ENCODE data around the gene PSTPIP1.

Gene PSTPIP1

DNA sequence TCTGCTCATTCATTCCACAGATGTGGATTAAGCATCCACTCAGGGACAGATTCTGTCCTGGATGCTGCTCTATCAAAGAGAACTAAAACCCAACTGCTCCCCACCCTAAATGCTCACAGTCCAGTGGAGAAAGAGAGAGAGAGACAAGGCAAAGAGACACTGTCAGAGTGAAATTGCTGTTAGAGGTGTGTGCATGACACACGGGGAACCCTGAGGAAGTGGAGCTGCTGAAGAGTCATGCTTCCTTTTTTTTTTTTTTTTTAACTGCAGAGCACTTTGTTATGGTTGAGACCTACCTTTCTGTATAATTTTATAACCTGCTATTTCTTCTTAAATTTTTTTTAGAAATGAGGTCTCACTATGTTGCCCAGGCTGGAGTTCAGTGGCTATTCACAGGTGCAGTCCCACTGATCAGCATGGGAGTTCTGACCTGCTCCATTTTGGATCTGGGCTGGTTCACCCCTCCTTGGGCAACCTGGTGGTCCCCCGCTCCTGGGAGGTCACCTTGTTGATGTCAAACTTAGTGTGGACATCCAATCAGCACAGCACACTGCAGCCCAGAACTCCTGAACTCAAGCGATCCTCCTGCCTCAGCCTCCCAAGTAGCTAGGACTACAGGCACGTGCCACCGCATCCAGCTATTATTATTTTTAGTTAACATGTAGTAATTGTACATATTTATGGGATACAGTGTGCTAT lies 18.2 kb upstream of the PSTPIP1 start:
- no peak overlapping the region for H3K27ac ChIP-seq
- no peak for DNase-seq (ENCODE audit: low read depth, low spot score)

DNA sequence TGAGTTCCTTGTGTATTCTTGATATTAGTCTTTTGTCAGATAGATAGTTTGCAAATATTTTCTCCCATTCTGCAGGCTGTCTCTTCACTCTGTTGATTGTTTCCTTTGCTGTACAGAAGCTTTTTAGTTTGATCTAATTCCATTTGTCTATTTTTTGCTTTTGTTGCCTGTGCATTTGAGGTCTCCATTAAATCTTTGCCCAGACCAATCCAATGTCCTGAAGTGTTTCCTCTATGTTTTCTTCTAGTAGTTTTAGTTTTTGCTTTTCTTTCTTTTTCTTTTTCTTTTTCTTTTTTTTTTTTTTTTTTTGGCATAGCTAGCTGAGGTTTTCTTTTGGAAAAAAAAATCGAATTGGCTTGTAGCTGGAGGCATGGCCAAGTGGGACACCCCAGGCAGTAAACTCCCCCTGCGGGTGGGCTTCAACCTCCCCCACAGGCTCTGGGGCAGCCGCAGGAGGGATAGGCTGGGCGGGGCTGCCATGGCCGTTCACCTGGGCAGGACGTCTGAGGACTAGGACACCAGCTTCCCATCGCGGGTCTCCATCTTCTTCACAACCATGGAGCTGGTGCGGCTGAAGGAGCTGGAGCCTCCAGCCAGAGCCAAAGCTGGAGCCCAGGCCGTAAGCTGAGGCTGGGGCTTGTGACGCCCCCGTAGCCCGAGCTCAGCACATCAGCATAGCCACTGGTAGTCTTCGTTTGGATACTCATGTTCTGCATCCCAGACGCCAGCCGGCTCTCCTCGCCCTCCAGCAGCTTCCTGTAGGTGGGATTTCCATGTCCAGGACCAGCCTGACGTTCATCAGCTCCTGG lies 16.2 kb upstream of the PSTPIP1 start:
- H3K27ac ChIP-seq: no peak overlapping the region

DNA sequence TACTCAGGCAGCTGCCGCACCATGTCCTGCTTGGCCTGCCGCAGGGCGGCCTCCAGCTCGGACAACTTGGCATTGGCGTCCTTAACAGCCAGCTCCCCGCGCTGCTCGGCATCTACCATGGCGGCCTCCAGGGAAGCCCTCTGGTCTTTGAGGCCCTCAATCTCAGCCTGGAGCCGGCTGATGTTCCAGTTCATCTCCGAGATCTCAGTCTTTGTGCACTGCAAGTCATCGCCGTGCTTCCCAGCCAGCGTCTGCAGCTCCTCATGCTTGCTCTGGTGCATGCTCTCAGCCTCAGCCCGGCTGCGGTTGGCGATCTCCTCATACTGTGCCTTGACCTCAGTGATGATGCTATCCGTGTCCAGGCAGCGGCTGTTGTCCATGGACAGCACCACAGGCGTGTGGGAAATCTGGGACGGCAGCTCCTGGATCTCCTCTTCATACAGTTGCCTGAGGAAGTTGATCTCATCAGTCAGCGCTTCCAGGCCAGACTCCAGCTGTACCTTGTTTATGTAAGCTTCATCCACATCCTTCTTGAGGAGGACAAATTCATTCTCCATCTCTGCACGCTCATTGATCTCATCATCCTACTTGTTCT lies 15.5 kb upstream of the PSTPIP1 start:
- no peak for DNase-seq (ENCODE audit: low read depth, low spot score)
- no peak overlapping the region for H3K27ac ChIP-seq

More for the DNA sequence above, 16.2 kb upstream of the PSTPIP1 start:
- no peak for DNase-seq (ENCODE audit: low read depth, low spot score)

DNA sequence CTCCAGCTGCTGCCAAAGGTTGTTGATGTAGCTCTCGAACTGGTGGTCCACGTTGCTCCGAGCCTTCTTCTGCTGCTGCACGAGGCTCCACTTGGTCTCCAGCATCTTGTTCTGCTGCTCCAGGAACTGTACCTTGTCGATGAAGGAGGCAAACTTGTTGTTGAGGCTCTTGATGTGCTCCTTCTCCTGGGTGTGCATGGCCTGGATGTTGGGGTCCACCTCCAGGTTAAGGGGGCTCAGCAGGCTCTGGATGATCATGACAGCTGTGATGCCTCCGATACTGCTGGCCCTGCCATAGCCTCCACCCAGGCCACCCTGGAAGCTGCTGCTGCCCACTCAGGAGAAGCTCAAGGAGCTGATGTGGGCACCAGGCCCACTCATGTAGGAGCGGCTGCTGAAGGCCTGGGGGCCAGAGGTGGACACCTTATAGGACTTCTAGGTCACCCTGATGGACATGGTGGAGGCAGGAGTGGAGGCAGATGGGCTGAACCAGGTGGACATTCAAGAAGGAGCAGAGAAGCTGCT lies 14.9 kb upstream of the PSTPIP1 start:
- no peak overlapping the region for H3K27ac ChIP-seq

DNA sequence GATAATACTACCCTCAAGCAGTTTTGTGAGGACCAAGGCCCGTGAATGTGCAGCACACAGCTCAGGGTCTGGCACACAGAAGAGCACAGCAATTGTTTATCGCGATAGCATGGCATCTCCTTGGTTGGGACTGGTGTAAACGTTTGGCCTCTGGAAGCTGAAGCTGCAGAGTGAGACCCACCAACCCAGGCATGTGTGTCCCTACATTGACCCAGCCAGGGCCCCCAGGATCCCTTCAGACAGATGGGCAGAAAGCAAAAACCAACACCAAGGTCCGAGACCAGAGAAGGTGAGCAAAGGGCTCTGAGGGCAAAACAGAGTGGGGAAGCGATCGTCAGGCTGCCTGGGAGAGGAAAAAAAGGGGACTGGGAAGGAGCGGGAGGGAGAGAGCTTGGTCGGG lies 12.6 kb upstream of the PSTPIP1 start:
- H3K27ac ChIP-seq: no peak overlapping the region

More for the DNA sequence above, 14.9 kb upstream of the PSTPIP1 start:
- DNase-seq (ENCODE audit: low read depth, low spot score): no peak

DNA sequence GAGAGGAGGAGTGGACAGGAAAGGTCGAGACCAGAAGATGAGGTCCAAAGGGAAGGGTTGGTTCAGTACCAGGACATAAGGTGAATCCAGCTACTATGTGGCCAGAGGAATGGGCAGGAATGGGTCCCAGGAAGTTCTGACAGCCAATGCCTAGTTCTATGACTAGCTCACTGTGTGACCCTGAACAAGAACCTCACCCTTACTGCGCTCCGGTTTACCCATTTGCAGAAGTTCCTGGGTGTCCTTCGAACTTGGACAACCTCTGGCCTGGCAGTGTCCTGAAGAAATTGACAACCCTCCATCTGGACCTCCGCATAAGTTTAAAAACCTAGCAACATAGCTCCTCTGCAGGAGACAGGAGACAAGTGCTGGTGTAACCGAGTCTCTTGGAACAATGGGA lies 12.2 kb upstream of the PSTPIP1 start:
- DNase-seq (ENCODE audit: low read depth, low spot score): no peak
- H3K27ac ChIP-seq: no peak overlapping the region

More for the DNA sequence above, 12.6 kb upstream of the PSTPIP1 start:
- DNase-seq (ENCODE audit: low read depth, low spot score): no peak

DNA sequence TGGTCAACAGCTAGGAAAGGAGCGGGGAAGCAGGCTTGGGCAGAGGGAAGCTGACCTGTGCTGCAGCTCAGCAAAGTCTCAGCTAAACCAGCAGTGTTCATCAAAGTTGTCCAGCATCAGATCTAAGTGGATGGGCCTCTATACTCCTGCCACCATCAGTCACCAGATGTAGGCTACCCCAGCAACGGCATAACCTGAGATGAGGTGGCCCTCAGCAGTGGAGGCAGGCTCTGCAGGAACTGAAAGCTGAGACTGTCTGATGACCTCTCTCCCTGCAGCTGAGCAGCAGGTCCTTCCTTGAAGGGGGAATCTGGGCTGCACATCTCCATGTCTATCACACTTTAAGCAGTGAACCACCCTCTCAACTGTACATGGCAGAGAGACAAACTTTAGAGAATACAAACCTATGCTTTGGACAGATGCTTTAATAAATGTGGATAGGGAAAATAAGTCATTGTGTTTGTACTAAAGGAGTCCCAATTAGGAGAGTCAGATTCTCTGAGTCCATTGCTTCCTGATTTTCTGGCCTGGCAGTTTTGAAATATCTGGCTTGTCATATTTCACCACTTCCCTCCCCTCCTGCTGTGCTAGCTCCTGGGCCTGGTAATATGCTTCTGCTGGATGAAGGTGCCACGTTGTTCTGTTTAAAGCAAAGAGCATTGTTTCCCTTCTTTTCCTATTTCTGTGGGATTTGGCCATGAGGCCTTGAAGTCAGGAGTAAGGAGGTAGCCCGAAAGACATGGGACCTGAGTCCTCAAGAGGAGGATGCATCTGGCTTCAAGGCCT lies 11.1 kb upstream of the PSTPIP1 start:
- H3K27ac ChIP-seq: no peak overlapping the region
- no peak for DNase-seq (ENCODE audit: low read depth, low spot score)

DNA sequence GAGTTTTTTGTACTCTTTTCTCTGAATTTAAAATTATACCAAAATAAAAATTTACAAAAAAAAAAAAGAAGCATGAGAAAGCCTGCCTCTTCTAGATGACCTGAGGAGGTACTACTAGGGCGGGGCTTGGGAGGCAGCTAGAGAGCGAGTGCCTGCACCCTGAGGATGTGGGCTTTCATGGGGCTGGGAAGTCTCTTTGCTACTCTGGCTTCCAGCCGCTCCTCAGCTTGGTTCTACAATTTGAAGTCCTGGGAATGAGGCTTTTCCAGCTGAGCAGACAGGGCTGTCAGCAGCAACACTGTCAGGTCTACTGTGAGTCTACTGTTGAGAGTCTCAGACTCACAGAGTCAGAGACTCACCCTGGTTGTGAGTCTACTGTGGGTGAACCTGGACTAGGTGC lies 8.2 kb upstream of the PSTPIP1 start:
- no peak for DNase-seq (ENCODE audit: low read depth, low spot score)
- H3K27ac ChIP-seq: no peak overlapping the region

DNA sequence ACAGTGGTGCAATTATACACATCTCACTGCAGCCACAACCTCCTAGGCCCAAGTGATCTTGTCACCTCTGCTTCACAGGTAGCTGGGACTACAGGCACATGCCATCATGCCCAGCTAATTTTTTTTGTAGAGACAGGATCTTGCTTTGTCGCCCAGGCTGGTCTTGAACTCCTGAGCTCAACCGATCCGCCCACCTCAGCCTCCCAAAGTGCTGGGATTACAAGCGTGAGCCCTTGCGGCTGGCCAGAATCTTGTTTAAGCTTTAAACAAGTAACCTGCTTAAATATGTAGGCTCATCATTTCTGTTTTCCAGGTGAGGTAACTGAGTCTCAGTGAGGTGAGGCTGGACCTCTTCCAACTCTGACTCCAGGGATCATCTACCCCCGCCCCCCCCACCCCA lies 7.7 kb upstream of the PSTPIP1 start:
- no peak overlapping the region for H3K27ac ChIP-seq
- DNase-seq (ENCODE audit: low read depth, low spot score): no peak

DNA sequence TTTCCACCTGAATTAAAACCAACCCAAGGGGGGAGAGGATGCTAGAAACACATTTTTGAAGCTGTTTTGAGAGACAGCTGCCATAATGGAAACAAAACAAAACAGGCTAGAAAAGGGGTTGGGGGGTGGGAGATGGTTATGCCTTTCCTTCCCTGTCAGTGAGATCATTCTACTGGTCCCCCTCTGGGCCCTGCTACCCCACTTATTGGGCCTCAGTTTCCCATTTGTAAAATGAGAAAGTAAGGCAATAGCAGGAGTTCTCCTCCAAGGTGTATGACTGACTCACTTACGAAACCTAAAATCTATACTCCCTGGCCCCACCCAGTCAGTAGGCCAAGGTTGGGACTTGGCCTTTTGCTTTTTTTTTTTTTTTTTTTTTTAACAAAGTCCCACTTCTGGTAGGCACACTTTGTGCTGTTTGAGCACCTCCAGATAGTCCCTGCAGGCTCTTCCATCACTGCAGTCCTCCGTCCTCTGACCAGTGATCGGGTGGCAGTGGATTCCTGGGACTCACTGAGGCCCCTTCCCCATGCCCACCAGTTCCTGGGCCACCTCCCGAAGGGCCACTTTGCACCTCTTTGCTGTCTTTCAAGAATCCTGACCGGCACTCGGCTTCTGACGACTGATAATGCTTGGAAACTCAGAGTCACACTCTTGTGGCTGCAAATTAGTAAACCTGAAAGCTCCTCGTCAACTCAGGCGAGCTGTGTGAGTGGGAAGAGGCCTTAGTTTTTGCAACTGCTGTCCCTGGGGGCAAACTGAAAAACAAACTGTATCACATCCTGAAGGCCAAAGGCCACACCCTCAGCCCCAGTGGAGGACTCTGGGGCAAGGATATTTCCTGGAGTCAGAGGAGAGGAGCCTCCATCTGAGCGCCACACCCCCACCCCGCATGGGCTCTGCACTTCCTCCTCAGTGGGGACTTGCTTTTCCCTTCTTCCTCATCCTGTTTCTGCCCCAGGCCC lies 6.7 kb upstream of the PSTPIP1 start:
- no peak for DNase-seq (ENCODE audit: low read depth, low spot score)
- no peak overlapping the region for H3K27ac ChIP-seq

DNA sequence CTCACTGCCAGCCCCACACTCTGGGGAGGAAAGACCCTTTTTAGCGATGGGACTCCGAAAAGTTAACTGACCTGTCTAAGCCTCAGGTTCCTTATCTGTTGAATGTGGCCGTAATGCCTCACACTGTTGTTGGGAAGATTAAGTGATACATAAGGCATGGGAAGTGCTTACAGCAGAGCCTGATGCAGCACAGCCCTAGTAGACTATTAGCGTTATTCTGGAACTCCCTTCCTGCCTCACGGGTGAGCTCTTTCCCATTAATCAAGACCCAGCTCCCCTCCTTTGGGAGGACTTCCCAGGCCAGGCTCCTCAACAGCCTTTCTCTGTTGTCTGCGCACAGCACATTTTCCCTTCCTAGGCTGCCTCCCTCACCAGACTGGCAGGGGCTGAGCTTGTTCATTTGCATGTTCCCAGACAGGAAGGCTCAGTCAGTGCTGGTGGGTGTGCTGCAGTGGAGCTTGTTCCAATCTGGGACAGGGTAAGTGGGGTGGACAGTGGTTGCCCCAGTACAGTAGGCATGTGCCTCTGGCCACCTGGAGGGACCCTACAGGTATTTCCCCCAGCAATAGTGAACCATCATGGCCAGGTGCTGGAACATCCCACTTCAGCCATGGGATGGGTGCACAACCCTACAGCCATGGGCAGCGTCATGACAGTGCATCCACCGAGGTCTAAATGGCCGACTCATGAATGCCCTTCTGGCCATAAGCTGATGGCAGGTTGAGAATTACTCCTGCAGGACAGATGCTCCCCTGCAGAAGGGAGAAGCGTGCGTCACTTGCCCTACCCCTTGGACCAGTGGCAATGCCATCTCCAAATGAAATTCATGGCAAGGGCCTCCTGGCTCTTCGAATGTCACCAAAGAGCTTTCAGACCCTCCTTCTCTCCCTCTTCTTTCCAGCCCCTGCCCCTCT lies 5.8 kb upstream of the PSTPIP1 start:
- DNase-seq (ENCODE audit: low read depth, low spot score): no peak
- no peak overlapping the region for H3K27ac ChIP-seq

DNA sequence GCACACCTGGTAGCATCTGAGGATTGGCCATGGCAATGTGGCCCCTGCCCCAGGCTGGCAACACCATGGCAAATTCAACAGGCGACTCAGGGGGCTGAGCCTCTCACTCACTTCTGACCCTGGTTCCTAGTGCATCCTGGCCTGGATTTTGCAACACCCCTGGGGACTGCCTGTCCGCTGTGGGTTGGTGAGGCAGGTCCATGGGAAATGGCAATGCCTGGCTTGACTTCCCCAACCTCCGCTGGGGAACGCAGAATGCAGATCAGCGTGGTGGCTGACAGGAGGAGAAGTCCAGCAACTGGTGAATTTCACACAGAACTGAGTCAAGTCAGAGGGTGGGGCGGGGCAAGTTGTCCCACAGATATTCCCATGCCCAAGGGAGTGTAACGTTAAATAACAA lies 3.9 kb upstream of the PSTPIP1 start:
- no peak overlapping the region for H3K27ac ChIP-seq
- DNase-seq (ENCODE audit: low read depth, low spot score): no peak

DNA sequence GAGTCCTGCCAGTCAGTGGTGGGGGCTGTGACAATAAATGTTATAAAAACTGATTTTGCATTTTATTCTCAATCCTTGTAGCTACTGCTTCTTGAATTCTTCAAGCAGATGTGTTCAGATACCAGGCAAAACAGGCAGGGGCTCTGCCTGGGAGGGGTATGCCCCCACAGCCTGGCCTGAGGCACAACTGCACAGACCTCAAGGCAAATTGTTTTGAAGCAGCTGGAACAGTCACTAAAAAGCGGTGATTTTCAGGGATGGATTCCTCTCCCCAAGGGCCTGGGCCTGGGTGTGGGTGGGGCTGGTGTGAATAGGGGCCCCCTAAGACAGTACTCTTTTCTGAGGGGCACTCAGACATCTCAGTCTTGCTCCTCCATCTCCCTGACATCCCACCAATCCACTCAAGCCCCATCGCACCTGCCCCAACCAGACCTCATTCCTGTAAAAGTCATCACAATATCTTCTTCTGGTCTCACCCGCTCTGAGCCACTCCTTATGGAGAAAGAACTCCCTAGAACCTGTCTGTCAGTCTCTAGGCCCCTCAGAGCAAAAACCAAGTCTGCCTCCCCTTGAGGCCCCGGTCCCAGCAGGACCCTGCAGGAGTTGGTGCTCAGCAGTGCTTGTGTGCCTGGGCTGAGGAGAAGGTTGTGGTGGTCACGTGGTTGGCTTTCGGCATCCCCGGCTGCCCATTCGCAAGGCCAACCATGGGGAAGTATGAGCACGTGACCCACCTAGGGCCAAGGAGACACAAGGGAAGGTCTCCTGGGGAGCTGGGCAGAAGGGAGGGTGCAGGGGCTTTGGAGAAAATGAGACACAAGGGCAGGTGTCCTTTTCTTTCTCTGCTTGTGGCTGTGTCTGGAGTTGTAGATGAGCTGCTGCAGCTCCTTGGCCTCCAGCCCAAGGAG lies 2.9 kb upstream of the PSTPIP1 start:
- DNase-seq (ENCODE audit: low read depth, low spot score): no peak
- no peak overlapping the region for H3K27ac ChIP-seq

DNA sequence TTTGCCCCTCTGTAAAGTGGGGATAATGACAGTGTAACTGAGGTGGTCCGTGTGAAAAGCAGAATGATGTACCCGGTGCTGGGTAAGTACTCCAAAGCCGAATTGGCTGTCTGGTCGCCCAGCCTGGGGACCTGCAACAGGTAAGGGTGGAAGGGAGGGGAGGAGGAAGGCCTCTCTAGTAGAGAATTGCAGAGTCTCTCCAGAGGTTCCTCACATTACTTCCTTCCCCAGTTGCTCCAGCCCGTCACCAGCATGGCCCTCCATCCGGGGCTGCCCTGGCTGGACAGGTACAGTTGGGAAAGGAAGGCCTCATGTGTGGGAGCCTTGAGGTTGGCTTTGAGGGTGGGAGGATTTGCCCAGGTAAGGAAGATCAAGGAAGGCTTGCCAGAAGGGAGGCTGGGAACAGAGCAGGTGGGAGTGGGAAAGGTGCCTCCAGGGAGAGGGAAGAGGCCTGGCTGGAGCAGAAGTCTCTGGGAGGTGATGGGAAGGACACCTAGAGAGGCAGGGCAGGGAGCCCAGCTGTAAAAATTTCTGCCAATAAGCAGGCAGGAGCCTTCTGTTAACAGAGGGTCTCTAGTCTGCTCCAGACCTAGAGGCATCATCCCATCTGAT lies 1.7 kb upstream of the PSTPIP1 start:
- DNase-seq (ENCODE audit: low read depth, low spot score): no peak
- no peak overlapping the region for H3K27ac ChIP-seq

DNA sequence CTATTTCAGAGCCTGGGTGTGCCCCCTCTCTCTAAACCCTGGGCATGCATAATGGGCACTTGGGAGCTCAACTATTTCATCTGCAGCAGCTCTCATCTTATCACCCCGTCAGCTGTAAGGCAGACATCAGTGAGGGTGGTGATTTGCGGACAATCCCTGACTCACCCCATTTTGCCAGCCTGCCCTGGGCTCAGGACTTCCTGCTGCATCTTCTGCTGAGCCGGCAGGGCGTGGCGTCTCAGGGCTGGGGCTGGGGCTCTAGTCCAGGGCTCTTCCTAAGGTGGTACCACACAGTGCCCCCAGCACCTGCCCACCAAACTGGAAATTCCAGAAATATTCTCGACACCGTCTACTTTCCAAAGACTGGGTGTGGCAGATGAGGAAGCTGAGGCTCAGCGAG lies 925 bp upstream of the PSTPIP1 start:
- H3K27ac ChIP-seq: no peak overlapping the region
- peak; percentile 29 for DNase-seq (ENCODE audit: low read depth, low spot score)

DNA sequence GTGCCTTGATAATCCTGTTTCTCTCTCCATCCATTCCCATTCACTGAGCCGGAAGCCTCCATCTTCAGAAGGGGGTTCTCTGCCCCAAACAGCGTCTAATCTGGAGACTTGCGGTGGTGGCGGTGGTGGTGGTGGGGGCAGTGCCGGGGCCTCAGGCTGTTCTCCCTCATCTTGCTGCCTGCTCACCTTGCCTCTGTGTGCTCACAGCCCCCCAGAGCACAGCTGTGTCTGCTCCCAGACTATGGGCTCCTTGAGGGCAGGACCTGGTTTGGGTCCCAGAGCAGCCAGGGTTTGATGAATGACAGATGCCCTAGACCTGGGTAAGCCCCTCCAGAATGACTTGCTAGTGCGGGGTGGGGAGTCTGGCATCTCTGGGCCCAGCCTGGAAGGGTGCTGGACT lies 430 bp upstream of the PSTPIP1 start:
- DNase-seq (ENCODE audit: low read depth, low spot score): no peak
- H3K27ac ChIP-seq: no peak overlapping the region

DNA sequence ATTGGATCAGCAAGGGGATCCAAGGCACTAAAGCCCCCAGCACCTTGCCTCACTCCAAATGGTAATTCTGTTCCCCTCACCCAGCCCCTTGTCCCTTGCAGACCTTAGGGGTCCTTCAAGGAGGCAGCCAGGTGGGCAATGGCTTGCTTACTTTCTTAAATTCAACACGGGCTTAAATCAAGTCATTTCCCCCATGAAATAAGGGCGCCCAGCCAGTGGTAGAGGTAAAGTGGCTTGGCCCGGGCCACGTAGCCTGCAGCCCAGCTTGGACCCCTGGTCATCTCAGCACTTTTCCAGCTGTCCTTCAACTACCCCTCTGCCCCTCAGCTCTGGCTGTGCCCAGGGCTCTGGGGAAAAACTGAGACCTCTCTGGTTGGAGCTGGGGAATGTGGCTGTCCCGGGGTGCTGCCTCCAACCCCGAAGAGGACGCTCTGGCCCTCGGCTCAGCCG lies 1.2 kb downstream of the PSTPIP1 start:
- no peak overlapping the region for H3K27ac ChIP-seq
- DNase-seq (ENCODE audit: low read depth, low spot score): no peak

All from epithelial cell of prostate (primary cell).